HG03108 (cell line): Measurements from ENCODE around the gene OR7A5.
"Not testable (repeated sequence)": the region's sequence is repeated elsewhere in the genome, so short reads cannot be mapped to it uniquely, and the experiment has no call there.

ENCODE experiments used
- ATAC-seq: cut with Tn5 transposase; IDR thresholded peaks from one replicate; pipeline ENCODE4 v1.9.1; 2021; ENCODE audit warnings: moderate library complexity; ENCODE audit not compliant: unreplicated experiment

The OR7A5 gene

DNA sequence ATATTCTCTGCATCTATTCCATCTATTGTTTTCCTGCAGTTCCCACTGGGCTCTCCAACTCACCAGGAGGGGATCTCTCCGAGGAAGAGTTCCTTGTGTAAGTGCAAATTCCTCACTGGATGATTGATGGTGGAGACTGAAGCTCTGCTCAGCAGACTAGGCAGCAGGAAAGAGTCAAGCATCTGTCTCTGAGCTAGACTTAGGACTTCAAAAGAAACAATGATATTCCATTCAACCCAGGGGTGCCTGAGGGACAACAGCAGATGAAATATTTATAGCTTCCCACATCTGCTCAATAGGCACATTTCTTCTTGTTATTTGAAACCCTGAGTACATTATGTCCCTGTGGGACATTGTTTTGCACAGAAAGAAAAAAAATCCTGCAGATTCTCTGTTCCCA lies at the start of gene OR7A5, which contains the start of gene OR7C1:
Gene OR7A5, minus strand, starts transcription at position 175 of the 400 bp plus-strand sequence. CDS start 6,944 bp downstream, outside the sequence.
Gene OR7C1, minus strand, starts transcription at position 175 of the 400 bp plus-strand sequence. CDS start 35,049 bp downstream, outside the sequence.
- ATAC-seq: no peak

DNA sequence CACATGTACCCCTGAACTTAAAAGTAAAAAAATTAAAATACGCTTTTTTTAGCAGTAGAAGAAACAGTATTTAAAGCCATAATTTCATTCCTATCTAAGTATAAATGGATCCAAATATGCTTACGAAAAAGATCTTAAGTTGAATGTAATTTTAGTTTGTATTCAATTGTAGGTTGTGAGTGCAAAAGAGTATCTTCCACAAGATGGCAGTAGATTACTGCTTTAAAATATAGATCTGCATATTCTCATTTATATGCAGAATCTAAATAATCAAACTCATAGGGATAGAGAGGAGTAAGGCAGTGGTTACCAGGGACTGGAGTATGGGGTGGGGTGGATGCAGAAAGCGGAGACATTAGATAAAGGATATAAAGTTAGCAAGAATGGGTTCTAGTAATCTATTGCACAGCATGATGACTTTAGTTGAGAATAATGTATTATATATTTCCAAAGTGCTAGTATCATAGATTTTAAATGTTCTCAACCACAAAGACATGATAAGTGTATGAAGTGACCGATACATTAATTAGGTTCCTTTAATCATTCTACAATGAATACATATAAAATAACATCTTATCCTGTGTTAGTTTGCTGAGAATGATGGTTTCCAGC lies 36.7 kb upstream of the OR7A5 start:
- no peak for ATAC-seq

DNA sequence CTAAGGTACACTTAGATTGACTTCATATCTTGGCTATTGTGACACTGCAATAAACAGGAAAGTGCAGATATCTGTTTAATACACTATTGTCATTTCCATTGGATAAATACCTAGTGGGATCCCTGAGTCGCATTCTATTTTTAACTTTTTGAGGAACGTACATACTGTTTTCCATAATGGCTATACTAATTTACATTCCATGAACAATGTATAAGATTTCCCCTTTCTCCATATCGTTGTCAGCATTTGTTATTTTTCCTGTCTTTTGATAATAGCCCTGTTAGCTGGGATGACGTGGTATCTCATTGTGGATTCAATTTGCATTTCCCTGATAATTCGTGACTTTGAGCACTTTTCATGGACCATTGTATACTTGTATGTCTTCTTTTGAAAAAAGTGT lies 33.5 kb upstream of the OR7A5 start:
- ATAC-seq: no peak

DNA sequence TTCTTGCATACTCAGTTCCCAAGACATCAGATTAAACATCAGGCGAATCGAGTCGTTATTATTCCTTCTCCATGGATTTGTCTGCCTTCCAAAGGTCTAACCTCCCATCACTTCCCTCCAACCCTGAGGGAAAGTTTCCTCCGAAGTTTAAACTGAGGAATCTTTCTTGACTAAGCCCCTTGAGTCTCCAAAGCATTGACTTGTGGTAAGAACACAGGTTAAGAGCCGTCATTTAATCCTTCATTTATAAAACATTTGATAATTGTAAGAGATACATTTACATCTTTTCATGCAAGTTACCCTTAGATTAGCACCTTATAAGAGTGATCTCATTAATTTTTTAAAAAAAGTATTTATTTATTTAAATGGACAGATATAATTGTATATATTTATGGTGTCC lies 13.8 kb upstream of the OR7A5 start, which contains the start of gene OR7A10:
Gene OR7A10, minus strand, starts transcription at position 101 of the 400 bp plus-strand sequence. CDS start 7,045 bp downstream, outside the sequence.
- no peak for ATAC-seq

DNA sequence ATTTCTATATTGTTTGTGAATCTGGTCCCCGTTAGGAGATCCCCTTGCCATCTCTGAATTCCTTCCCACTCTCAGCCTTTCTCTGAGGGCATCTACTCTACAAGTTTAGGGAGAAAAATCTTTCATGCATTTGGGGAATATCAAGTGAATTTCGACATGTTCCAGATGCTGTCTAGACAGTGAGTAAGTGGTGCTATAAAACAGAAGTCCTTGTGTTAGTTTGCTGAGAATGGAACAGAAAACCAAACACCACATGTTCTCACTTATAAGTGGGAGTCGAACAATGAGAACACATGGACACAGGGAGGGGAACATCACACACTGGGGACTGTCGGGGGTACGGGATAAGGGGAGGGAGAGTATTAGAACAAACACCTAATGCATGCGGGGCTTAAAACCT lies 8.6 kb upstream of the OR7A5 start:
- ATAC-seq: no peak

DNA sequence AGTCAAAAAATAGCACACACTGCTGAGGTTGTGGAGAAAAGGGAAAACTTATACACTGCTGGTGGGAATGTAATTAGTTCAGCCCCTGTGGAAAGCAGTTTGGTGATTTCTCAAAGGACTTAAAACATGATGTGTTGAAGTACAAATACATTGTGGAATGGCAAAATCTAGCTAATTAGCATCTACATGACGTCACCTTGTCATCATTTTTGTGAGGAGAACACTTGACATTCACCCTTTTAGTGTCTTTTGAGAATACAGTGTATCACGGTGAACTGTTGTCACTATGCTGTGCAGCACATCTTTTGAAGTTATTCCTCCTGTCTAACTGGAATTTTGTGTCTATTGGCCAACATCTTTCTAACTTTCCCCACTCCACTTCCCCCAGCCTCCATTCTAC lies 8.2 kb upstream of the OR7A5 start:
- no peak for ATAC-seq

DNA sequence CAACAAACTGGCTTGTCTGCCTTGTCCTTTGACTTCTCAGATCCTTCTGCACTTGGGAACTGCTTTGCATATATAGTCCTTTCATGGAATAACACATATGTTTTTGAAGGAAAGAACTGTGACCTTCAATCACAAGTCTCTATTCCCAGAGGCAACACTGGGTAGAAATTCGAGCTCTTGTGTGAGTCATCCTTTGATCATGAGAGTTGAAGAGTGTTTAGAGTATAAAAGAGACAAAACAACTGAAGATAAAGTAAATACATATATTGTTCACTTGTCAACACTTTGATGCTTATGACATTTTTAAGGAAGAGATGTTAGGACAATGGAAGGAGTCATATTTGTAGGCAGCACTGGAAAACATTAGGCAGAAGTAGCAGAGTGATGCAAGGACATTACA lies 5.2 kb upstream of the OR7A5 start:
- no peak for ATAC-seq

DNA sequence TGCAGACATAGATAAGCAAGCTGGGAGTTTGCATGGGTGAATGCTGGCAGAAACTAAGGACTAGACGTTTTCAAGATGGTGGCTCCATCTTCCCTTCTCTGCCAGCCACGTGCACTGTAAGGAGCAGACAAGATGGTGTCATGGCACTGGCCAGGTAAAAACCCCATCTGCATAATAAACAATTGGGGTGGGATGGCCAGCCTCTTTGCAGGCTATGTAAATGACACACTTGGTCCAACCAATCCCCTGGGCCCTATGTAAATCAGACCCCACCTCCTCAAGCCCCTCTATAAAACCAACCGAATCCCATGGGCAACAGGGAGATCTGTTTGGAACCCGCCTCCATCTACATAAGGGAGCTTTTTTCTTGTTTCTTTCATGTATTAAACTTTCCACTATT lies 2.4 kb upstream of the OR7A5 start:
- ATAC-seq: no peak

DNA sequence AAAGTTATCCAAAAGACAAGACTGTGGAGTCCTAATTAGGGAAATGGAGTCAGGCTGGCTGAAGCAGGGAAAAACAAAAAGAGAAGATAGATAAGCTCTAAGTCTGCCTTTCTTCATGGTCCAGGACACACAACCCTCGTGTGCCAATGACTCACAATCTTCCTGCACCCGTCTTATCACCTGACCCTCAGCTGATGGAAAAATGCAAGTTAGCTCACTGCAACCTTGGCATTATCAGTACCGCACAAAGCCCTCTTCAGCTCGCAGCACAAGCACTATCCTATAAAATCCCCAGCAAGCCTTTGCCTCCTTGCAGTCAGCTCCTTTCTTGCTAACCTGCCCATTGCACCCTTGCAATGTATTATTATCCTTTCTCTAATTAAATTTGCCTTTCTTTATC lies 4.3 kb downstream of the OR7A5 start:
- no peak for ATAC-seq

DNA sequence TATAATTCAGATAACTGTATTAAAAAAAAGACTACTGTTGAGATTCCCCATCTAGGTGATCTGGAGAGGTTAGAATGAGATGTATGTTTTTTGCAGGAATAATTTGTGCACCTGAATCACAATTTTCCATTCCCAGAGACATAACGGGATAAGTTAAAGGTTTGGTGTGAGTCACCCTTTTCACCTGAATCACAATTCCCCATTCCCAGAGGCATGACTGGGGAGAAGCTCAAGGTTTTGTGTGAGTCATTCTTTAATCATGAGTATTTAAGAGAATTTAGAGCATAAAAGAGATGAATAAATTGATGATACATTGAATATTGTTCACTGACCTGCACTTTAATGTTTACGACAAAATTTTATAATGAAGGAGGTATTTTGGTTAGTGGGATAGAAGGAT lies 9.0 kb downstream of the OR7A5 start:
- ATAC-seq: no peak

DNA sequence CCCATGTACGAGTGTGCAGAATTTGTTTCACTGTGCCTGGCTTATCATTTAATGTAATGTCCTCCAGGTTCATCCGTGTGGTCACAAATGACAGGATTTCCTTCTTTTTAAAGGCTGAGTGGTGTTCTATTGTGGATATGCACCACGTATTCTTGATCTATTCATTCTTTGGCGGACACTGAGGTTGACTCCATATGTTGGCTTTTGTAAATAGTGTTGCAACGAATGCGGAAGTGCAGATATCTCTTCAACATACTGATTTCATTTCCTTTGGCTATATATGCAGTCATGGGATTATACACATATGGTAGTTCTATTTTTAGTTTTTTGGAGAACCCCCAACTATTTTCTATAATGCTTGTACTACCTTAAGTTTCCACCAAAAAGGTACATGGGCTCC lies 13.0 kb downstream of the OR7A5 start:
- ATAC-seq: no peak

DNA sequence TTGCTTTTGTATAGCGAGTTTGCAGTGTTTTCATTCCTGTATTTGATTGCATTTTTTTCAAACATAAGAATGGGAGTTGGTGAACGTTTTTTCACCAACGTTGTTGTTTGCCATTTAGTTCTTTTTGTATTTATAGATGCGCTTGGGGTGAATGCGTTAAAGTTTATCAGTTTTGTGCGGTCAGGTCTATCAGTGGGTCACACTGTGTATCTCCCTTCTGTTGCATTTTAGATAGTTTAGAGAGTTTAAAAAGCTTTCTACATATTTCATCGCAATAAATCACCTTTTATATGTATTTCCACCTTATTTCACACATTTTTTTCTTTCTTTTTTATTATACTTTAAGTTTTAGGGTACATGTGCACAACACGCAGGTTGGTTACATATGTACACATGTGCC lies 16.4 kb downstream of the OR7A5 start:
- no peak for ATAC-seq

DNA sequence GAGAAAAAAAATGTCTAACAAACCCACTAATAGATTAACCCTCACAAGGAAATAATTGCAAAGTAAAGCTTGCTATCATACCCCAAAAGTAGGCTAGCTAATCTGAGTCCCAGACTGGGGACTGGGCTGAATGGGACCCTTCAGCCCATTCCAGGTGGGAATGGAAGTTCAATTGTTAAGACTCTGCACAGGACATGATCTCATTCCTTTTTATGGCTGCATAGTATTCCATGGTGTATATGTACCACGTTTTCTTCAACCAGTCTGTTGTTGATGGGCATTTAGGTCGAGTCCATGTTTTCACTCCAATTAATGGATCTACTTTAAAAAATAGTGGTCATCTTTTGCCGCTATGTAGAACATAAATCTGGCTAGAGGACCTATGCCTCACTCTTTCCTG lies 17.9 kb downstream of the OR7A5 start:
- ATAC-seq: no peak

DNA sequence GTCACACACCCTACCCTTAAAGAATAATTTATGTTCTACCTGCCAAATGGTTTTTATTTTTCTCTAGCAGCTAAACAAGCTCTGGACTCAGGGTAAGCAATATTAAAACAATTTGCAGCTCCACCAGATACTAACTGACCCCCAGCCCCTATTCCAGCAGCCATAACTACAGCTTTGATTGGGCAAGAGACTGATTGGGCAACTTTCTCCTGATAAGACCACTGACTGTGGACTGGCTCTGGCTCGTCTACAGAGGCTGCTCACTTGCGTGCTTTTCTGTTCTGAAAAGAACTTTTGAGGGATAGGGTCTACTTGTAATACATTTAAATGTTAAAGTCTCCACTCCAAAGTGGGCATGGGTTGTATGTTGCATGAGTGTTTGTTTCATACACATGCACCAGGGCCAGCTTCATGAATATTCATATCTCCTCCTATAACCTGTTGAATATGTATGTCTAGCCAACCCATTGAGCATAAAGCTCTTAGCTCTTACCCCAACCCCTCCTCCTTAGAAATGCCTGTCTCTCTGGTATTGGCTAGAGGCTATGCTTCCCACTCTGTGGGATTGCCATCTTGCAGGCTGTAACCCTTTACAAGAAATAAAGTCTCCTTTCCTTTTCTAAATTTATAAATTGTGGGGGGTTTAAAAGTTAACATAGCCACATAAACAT lies 19.9 kb downstream of the OR7A5 start:
- no peak for ATAC-seq

DNA sequence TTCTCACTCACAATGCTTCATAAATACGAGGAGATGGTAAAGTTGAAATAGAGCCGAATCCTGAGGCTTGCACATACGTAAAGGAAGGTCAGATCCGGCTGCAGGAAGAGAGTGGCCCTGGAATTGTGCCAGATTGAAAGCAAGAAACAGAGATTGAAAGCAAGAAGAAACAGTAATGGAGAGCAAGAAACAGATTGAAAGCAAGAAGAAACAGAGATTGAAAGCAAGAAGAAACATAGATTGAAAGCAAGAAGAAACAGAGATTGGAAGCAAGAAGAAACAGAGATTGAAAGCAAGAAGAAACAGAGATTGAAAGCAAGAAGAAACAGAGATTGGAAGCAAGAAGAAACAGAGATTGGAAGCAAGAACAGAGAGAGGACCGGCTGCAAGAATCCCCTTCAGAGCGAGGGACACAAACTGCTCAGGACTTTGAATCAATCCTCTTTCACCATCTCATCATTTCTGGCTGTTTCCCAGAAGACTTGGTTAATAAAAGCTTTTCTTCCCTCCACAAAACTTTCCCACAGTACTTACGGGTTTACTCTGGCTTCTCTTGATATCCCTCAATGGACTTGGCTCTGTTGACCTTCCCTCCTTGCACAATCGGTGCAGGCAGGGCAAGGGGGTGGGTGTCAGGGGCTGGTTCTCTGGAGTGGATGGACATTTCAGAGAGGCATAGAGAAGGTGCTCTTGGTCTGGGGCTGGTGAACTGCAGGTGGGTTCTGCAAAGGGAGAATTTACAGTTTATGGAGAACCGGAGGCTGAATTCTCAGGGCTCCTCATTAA lies 25.5 kb downstream of the OR7A5 start:
- ATAC-seq: no peak

DNA sequence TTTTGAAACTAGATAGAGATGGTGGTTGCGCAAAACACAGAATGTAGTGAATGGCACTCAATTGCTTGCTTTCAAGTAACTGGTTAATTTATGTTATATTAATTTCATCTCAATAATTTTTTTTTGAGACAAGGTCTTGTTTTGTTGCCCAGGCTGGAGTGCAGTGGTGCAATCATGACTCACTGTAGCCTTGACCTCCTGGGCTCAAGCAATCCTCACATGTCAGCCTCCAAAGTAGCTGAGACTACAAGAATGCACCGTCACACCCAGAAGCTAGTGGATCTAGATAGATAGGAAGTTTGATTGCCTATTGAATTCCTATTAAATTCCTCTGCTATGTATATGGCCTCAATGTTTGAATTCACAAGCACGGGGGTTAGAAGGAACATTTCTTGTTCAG lies 30.2 kb downstream of the OR7A5 start:
- no peak for ATAC-seq

DNA sequence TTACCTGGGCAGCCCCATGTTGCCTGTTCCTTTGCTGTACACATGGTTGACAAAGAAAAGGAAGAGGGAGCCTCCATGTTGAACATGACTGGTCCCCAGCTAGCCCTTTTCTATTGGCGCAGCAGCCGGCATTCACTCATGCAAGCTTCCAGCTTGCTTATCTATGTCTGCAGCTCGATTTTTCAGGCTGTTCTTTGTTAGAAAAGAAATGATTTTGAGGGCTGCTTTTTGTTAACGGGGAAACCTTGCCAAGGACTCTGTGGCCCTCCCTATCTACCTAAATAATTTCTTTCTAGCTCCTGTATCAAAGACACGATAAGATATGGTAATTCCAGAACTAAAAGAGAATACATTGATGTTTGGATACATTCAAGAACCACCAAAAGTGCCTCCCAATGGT lies 36.2 kb downstream of the OR7A5 start:
- ATAC-seq: no peak

DNA sequence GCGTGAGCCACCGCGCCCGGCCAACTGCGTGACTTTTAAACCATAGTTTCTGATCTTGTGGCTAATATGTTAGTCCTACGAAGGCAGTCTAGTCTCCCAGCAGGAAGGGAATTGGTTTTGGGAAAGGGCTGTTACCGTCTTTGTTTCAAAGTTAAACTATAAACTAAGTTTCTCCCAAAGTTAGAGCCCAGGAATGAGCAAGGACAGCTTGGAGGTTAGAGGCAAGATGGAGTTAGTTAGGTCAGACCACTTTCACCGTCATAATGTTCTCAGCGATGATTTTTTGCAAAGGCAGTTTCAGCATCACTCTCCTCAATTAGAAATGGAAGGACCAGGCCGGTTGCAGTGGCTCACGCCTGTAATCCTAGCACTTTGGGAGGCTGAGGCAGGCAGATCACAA lies 39.0 kb downstream of the OR7A5 start:
- no peak for ATAC-seq

DNA sequence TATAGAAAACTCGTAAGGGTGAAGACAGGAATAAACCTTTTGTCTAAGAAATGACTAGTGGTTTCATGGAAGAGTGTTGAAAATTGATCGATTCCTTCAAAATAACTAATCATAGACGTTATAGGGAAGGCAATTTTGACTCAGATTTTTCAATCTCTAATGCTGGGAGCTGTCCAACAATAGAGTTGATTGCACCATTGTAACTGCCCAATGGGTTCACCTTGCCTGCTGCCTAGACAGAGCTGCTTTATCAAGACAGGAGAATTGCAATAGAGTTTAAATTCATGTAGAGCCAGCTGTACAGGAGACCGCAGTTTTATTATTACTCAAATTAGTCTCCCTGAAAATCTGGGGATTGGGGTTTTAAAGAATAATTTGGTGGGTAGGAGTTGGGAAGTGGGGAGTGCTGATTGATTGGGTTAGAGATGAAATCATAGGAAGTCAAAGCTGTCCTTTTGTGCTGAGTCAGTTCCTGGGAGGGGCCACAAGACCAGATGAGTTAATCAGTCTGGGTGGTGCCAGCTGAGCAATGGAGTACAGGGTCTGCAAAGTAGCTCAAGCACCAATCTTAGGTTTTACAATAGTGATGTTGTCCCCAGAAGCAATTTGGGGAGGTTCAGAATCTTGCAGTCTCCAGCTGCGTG lies 39.8 kb downstream of the OR7A5 start:
- no peak for ATAC-seq

DNA sequence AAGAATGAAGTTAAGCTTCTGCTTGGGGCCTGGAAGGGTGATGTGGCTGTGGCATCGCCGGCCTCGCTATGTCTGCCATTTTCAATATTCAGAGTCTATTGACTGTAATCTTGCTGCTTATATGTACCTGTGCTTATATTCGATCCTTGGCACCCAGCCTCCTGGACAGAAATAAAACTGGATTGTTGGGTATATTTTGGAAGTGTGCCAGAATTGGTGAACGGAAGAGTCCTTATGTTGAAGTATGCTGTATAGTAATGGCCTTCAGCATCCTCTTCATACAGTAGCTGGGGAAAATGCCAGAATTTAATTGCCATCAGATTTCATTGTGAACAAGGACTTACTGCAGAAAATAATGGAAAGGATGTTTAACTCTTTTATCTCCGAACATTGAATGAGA lies 42.7 kb downstream of the OR7A5 start:
- not testable (repeated sequence) for ATAC-seq

DNA sequence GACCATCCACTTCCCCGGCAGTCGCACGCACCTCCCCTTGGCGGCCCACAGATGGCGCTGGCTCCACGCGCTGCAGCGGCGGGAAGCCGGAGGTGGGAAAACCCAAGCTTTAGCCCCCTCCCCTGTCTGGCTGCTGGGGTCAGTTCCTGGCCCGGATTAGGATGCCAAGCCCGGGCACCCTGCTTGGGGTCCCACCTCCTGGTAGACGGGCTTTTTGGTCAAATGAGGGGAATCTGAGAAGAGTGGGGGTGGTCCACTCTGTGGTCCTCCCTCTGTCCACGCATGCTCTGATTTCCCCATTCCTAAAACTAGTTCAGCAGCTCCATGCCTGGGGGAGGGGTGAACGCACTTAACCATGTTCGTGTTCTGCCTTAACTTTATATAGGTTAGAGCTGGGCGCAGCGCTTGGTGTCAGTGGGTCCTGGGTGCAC lies 48.5 kb downstream of the OR7A5 start:
- no peak for ATAC-seq
